Tibial nerve (tissue), 4 donors: ENCODE results near the gene AP1G1. TPM values are rescaled to one million over a fixed set of nuclear protein-coding genes. Genes with fewer than 3 reads are reported as not detected.
A peak's percentile ranks its signal among the peaks of the same experiment; 100 is the strongest.

Experiments used
- DNase-seq, 2 donors: peaks; one replicate each; pipeline ENCODE4 v3.0.0-alpha.2; 2019; ENCODE audit warnings: low spot score in 2 of 2
- H3K27ac ChIP-seq, 4 donors: fragments of 200-600 bp; sonication (generic) in 3 of 4; one replicate each; pipeline ENCODE4 v1.5.1; 2017 to 2019; ENCODE audit warnings: mild to moderate bottlenecking in 1 of 4
- H3K27me3 ChIP-seq, 2 donors: fragments of 200-600 bp; sonication (generic) in 1 of 2; one replicate each; pipeline versions ENCODE4 v1.5.1 to v1.6.0; 2017 to 2019
- H3K36me3 ChIP-seq, 3 donors: fragments of 200-600 bp; sonication (generic); one replicate each; pipeline ENCODE4 v1.5.1; 2018 to 2019
- H3K4me1 ChIP-seq, 4 donors: fragments of 200-600 bp; sonication (generic) in 3 of 4; one replicate each; pipeline ENCODE4 v1.5.1; 2017 to 2019
- H3K4me3 ChIP-seq, 4 donors: fragments of 200-600 bp; sonication (generic) in 3 of 4; one replicate each; pipeline ENCODE4 v1.5.1; 2017 to 2019; ENCODE audit warnings: mild to moderate bottlenecking in 1 of 4, moderate library complexity in 1 of 4
- H3K9me3 ChIP-seq, 4 donors: fragments of 200-600 bp; sonication (generic) in 3 of 4; one replicate each; pipeline ENCODE4 v1.5.1; 2017 to 2019
- EP300 ChIP-seq, 2 donors: sonication (generic); formaldehyde crosslinking; IDR thresholded peaks; one replicate each; pipeline ENCODE4 v1.6.1; 2017; ENCODE audit warnings: antibody characterized with exemption in 2 of 2, mild to moderate bottlenecking in 1 of 2
- POLR2A ChIP-seq, 2 donors: fragments of 450-650 bp; IDR thresholded peaks; one replicate each; pipeline ENCODE4 v1.6.1; 2017; ENCODE audit warnings: antibody characterized with exemption in 2 of 2, mild to moderate bottlenecking in 2 of 2, moderate library complexity in 2 of 2
- WGBS, 2 donors: methylation state at CpG; one replicate each; pipeline ENCODE4 v1.1.5; 2018; 5-methylcytosine and 5-hydroxymethylcytosine counted together
- total RNA-seq, 4 donors: library from RNA; depleted of rRNA; stranded (reverse); fragments of >200 nt; gene quantifications; one replicate each; pipeline ENCODE4 v1.1.0, GENCODE V29; 2016
- TF ChIP-seq, protein P1 (sequence below), 5 experiments: fragments of 200-600 bp in 3 of 5; fragments of 450-650 bp in 2 of 5; sonication (generic) in 3 of 5; IDR thresholded peaks; one replicate each; pipeline ENCODE4 v1.5.1; 2016 to 2019; ENCODE audit warnings: antibody characterized with exemption in 5 of 5, mild to moderate bottlenecking in 3 of 5, moderate library complexity in 2 of 5

The AP1G1 gene
- total RNA-seq, 4 donors from 2014 or later, result 68.4 to 100 (median 95.6) TPM

DNA sequence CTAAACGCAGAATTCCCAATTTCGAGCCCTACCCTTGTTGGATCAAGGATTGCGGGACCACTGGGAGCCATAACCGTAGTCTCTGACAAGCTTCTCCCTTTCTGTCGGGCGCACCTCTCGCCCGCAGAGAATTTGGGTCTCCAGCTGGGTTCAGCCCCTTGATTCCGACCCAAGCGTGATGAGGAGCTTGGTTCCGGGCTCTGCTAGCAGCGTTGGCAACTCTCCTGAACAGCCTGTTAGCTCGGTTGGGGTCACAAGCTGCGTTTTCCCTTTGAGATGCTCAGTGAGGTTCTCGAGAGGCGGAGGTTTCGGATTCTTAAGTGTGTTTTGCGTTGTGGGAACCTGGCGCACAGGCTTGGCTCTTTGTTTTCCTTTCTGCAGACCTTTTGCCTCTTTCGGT is 37.8 kb upstream of the AP1G1 start:
- TF ChIP-seq POLR2A (IDR thresholded peaks at IDR 0.05), result no peak
- TF ChIP-seq, protein P1, sequence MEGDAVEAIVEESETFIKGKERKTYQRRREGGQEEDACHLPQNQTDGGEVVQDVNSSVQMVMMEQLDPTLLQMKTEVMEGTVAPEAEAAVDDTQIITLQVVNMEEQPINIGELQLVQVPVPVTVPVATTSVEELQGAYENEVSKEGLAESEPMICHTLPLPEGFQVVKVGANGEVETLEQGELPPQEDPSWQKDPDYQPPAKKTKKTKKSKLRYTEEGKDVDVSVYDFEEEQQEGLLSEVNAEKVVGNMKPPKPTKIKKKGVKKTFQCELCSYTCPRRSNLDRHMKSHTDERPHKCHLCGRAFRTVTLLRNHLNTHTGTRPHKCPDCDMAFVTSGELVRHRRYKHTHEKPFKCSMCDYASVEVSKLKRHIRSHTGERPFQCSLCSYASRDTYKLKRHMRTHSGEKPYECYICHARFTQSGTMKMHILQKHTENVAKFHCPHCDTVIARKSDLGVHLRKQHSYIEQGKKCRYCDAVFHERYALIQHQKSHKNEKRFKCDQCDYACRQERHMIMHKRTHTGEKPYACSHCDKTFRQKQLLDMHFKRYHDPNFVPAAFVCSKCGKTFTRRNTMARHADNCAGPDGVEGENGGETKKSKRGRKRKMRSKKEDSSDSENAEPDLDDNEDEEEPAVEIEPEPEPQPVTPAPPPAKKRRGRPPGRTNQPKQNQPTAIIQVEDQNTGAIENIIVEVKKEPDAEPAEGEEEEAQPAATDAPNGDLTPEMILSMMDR (IDR thresholded peaks at IDR 0.05), result no peak
- Histone ChIP-seq H3K36me3 (peaks cover 0 to 33% (median 9%) of the 10 kb centered on the region in 3 donors), H3K4me1 (peaks cover 0 to 24% (median 7%) of the 10 kb centered on the region in 4 donors), H3K9me3 (no peaks in the 10 kb centered on the region), H3K27me3 (no peaks in the 10 kb centered on the region), H3K4me3 (peak overlapping the region; percentile 66 to 100 (median 88)), H3K27ac (peak overlapping the region; percentile 84 to 93 (median 90))
- whole genome bisulfite sequencing, 2 donors, result 0% methylated on average over 20 of the region's 20 CpGs
- no peak for DNase-seq

DNA sequence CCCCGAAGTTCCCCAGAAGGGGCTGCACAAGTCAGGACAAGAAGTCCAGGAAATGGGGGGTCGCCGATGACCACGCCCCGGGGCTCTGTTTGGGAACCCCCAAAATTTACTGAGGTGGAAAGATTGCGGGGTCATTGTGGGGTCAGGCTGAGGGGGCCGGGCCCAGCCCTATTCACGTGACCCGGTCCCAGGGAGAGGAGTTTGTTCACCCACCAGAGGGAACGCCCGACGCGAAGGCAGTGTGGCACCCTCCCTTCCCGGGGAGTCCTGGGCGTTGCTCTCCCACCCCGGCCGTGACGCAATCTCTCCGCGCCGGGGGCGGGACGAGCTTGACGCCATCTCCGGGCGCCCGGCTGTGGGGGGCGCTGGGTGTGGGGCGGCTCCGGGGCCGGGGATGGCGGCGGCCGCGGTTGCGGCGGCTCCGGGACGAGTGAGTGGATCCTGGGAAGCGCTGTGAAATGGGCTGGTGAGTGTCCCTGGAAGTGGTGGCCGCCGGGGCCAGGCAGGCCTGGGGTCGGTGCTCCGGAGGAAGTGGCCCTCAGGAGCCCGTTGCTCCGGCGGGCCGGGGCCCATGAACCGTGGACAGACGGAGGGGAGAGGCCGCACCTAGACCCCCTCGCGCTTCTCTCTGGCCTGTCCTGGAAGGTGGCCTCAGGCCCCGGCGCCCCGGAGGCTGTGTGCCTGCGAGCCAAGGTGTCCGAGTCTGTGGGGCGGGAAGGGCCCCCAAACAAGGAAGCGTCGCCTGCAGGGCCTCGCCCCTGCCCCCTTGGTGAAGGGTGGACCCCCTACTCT is 37.2 kb upstream of the AP1G1 start, which contains the start of gene ATXN1L:
ATXN1L (plus strand) TSS at position 338 of the 792 bp plus-strand sequence. CDS start 3,765 bp downstream, outside the sequence.
- TF ChIP-seq, protein P1 (IDR thresholded peaks at IDR 0.05), result peak in 3 of 5 experiments; percentile 7 to 50 (median 29)
- TF ChIP-seq POLR2A (IDR thresholded peaks at IDR 0.05) (peak; percentile 56 to 87), EP300 (IDR thresholded peaks at IDR 0.05) (peak; percentile 90 to 96)
- 0 to 2% methylated on average over 26 to 30 of the region's 62 CpGs for WGBS, 2 donors
- H3K4me1 ChIP-seq, result peaks cover 0 to 24% (median 7%) of the 10 kb centered on the region in 4 donors
- peak; percentile 82 to 86 for DNase-seq
- H3K4me3 ChIP-seq, result peak within 1 kb of the TSS; percentile 66 to 100 (median 88)
- H3K9me3 ChIP-seq, result no peaks in the 10 kb centered on the region
- no peaks in the 10 kb centered on the region for H3K27me3 ChIP-seq
- peak within 1 kb of the TSS; percentile 84 to 93 (median 90) for H3K27ac ChIP-seq
- H3K36me3 ChIP-seq, result peaks cover 0 to 27% (median 6%) of the 10 kb centered on the region in 3 donors

DNA sequence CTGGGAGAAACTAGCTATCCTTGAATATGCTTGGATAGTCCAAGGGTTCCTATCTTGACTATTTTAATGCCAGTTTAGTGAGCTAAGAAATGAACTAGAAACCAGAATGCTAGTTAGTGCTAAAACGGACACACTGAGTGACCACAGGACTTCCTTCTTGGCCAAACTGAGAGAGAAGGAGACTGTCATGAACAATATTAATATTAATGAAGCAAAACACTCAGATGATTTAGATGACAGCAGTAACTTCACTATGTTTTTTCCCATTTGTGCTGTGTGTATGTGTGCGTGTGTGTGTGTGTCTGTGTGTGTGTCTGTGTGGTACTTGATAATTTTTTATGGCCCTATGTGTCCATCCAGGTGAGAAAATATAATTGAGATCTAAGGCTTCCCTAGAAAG is 34.9 kb upstream of the AP1G1 start:
- 65 to 68% methylated on average over 2 of the region's 2 CpGs for WGBS, 2 donors
- Histone ChIP-seq H3K27me3 (no peaks in the 10 kb centered on the region), H3K4me3 (no peak overlapping the region), H3K36me3 (peaks cover 0 to 4% (median 0%) of the 10 kb centered on the region in 3 donors), H3K4me1 (peaks cover 0 to 24% (median 7%) of the 10 kb centered on the region in 4 donors), H3K9me3 (no peaks in the 10 kb centered on the region), H3K27ac (no peak overlapping the region)
- no peak for DNase-seq
- TF ChIP-seq EP300 (IDR thresholded peaks at IDR 0.05) (no peak), POLR2A (IDR thresholded peaks at IDR 0.05) (no peak)
- TF ChIP-seq, protein P1 (IDR thresholded peaks at IDR 0.05), result no peak

DNA sequence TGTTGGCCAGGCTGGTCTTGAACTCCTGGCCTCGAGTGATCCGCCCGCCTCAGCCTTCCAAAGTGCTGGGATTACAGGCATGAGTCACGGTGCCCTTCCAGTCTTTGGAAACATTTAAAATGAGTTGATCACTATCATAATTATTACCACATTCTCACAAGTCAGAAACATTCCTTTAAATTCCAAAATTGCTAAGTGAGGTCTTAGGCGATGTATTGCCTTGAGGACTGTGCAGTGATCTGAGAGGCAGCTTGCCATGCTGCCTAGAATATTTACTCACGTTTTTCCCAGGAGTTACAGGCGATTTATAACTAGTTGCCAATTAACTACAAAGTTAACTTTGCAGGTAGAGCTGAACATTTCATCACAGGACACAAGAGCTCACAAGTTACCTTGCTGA is 31.4 kb upstream of the AP1G1 start:
- no peaks in the 10 kb centered on the region for H3K36me3 ChIP-seq
- no peak overlapping the region for H3K4me3 ChIP-seq
- DNase-seq, result no peak
- peaks cover 0 to 3% (median 0%) of the 10 kb centered on the region in 4 donors for H3K4me1 ChIP-seq
- TF ChIP-seq EP300 (IDR thresholded peaks at IDR 0.05) (no peak), POLR2A (IDR thresholded peaks at IDR 0.05) (no peak)
- TF ChIP-seq, protein P1 (IDR thresholded peaks at IDR 0.05), result no peak
- no peaks in the 10 kb centered on the region for H3K9me3 ChIP-seq
- H3K27me3 ChIP-seq, result no peaks in the 10 kb centered on the region
- H3K27ac ChIP-seq, result no peak overlapping the region
- 65 to 74% methylated on average over 7 of the region's 7 CpGs for WGBS, 2 donors

DNA sequence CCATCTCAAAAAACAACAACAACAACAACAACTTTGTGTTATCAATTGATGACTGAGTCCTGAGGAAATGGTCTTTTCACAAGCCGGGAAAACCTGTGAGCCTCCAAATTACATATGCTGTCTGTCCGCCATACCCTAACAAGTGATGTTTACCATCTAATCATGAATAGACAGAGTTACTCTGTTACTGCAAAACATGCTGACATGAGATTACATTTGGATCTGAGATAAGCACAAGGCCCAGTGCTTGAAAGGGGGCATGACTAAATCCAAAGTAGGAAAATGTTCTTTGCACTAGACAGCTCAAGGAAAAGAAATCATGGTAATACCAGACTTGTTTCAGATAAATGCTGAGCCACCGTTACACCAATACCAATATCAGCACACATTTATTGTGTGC is 28.5 kb upstream of the AP1G1 start:
- no peaks in the 10 kb centered on the region for H3K4me1 ChIP-seq
- DNase-seq, result no peak
- no peaks in the 10 kb centered on the region for H3K27me3 ChIP-seq
- no peaks in the 10 kb centered on the region for H3K36me3 ChIP-seq
- H3K4me3 ChIP-seq, result no peak overlapping the region
- TF ChIP-seq POLR2A (IDR thresholded peaks at IDR 0.05) (no peak), EP300 (IDR thresholded peaks at IDR 0.05) (no peak)
- TF ChIP-seq, protein P1 (IDR thresholded peaks at IDR 0.05), result no peak
- no peak overlapping the region for H3K27ac ChIP-seq
- WGBS, 2 donors, result 94% methylated on average over 3 of the region's 3 CpGs
- H3K9me3 ChIP-seq, result no peaks in the 10 kb centered on the region
